SKM-1 (cell line): ENCODE measurements around the gene KRTAP10-4.
"Not testable (repeated sequence)": the region's sequence is repeated elsewhere in the genome, so short reads cannot be mapped to it uniquely, and the experiment has no call there.

Experiments used
- DNase-seq: peaks from one replicate; lab custom pipeline; 2025; ENCODE audit not compliant: unreplicated experiment; lab: John Stamatoyannopoulos, UW

Gene KRTAP10-4

DNA sequence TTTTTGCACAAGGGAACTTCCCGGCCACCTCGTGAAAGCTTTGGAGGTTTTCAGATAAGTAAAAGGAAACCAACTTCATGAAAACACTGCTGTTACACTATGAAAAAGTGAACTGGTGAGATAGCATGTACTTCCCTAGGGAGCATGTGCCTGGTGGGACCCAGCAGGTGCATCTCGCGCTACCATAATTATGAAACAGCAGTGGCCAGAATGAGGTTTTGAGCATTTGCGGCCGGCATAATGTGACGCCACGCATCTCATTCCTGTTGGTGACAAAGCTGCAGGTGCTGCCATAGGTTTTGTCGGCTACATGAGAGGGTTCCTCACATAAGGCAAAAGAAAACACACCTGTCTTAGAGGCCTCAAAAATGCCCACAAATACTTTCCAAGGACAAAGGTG, 16.6 kb upstream of the KRTAP10-4 start:
- DNase-seq = no peak

DNA sequence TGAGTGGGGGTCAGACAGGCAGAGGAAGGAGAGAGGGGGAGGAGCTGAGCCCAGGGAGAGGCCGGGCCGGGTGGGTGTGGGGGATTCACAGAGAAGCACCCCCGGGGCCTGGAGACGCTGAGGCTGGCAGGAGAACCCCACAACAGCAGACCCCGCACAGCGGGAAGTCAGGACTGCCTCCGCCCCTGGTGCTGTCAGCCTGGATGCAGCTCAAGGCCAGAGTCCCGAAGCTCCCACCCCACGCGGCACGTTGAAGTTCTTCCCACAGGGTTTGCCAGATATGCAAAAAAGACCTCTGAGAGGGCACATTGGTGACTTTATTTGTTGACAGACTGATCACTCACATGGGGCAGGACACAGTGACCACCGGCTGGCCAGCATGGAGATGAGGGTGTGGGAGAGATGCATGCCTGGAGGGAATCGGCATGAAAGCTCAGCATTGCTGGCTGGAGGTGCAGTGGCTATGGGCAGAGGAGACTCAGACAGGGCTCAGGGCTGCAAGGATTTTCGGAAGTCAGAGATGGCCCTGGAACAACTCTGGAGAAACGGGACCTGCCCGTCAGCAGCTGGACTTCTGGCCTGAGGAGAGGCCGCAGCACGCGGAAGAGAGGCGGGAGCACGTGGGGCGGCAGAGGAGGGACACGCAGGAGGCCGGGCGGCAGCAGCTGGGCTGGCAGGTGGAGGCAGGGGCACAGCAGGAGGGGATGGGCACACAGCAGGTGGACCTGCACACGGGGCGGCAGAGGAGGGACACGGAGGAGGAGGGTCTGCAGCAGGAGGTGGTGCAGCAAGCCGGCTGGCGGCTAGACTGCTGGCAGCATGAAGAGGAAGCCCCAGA, 15.8 kb upstream of the KRTAP10-4 start:
- no peak for DNase-seq

- not testable (repeated sequence) for DNase-seq
Observed at GRCh38 chr21:44558329-44558675, 15.2 kb upstream of the KRTAP10-4 start.

- DNase-seq = no peak
Observed at GRCh38 chr21:44558695-44559094, 14.8 kb upstream of the KRTAP10-4 start, which contains the start of gene KRTAP10-3. Gene KRTAP10-3, minus strand, starts transcription at chr21:44558795. Its CDS starts 80 bp downstream, at chr21:44558715.

DNA sequence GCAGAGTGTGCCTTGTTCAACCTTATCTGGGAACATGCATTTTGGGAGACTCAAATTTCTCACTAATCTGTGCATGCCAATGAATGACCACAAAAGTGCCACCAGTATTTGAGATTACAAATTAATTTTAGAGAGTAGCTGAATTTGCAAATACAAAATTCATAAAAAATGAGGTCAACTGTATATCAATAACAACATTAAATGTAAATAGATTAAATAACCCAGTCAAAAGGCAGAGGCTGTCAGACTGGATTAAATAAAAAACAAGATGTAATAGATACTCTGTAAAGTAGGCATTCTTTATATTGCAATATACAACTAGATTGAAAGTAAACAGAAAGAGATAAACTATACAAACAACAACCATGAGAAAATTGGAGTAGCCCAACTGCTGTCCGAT, 9.4 kb upstream of the KRTAP10-4 start:
- no peak for DNase-seq

DNA sequence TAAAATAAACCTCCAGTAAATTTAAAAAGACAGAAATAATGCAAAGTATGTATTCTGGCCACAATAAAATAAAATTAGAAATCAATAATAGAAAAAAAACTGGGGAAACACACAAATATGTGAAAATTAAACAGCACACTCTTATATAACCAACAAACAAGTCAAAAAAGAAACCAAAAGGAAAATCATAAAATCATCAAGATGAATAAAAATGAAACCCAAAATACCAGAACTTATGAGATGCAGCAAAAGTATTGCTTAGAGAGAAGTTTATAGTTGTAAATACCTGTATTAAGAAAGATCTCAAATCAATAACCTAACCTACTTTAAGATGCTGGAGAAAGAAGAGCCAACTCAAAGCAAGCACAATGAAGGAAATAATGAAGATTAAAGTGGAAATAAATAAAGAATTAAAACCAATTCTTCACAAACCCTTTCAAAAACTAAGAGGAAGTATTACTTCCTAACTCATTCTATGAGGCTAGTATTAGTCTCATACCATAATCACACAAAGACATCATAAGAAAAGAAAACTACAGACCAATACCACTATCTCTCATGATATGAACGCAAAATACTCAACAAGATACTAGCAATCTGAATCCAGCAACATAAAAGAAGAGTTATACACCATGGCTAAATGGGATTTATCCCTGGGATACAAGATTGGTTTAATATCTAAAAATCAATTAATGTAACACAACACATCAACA, 8.5 kb upstream of the KRTAP10-4 start:
- no peak for DNase-seq

GRCh38 chr21:44566403-44566802, 7.1 kb upstream of the KRTAP10-4 start:
- no peak for DNase-seq

- DNase-seq = no peak
Observed at GRCh38 chr21:44567481-44568171, 5.9 kb upstream of the KRTAP10-4 start.

DNA sequence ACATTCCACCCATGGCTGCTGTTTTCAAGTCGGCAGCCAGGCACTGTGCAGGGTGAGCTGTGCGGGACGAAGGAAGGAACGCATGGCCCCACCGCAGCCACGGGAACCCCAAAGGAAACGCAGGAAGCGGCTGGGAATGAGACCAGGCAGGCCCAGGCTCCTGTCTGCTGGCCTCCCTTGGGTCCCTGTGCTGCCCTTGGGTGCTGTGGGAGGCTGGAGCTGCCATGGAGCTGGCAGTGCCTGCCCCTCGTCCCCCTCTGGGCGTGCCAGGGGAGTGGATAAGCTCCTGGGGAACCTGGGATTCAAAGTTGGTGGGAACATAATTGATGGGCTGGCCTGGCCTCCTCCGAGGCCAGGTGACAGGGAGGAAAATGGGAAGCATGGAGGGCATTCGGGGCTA, 5.3 kb upstream of the KRTAP10-4 start:
- DNase-seq = no peak

DNA sequence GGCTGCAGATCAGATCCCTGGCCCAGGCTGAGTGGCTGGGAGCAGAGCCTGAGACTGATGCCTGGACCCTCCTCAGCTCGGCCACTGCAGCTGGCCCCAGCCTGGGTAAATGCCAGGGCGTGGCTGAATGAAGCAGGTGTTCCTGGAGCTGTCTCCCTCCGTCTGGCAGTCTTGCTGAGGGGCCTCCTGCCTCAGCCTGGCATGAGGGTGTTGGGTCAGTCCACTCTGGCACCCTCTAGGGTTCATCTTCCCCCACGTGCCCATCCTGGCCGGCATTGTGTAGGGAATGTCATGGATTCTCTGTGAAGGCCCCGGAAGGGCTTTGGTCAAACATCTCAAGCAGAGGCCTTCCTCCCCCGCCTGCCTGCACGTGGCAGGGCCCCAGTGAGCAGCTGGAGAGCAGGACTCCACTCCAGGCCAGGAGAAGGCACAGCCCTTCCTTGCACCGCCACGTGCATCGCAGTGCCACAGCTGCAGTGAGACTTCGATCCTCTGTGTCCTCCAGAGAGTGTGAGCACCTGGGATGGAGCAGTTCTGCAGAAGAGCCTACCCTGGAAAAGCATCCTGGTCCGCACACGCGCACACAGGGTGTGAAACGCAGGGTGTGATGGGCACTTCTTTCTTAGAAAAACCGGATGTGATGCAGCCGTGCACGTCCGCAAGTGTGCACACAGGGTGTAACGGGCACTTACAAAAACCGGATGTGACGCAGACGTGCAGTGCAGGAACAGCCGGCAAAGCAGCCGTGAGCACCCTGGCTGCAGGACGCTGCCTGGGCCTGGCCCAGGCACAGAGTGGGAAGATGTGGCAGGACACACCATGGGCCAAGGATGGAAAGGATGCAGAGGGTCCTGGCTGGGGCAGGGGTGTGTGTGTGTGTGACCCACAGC, 4.6 kb upstream of the KRTAP10-4 start:
- DNase-seq = no peak

DNA sequence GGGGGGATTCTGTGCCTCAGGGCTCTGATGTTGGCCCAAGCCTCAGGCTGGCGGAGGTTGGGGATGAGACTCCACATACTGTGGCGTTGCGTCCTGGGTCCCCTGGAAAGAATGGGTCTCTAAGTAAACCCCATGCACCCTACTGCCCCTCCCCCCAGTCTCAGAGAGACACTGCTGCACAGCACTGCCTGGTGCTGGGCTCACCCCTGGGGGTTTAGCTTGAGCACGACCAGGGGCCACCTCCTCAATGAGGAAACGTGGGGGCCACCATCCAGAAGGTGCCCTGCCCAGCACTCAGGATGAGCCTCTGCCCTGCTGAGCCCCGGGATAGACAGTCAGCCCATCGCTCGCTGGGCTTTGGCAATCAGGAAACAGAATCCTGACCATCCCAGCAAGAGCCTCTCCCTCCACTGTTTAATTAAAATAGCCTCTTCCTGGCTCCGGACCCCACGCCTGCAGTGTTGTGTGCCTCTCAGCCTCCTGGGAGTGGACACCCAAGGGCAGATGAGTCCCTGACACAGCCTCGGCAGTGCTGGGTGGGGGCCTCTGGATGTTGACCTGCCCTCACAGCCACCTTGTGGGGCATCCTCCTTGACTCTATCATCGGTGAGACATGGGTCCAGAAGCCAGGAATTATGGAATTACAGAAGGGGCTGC, 3.5 kb upstream of the KRTAP10-4 start:
- no peak for DNase-seq

DNA sequence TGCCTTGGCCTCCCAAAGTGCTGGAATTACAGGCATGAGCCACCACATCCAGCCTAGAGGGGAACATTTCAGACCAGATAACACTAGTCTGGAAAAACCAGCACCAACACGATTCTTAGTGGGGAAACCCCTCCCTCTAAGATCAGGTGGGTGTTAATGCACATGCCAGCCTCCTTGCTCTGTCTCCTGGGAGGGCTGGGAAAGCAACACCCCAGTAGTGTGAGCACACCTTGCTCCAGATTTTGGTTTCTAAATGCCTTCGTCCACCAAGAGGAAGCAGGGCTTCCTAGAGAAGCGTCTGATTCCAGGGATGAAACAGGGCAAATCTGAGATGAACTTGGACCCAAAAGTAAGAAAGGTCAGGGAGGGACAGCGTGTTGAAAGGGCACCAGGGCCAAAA, 2.2 kb upstream of the KRTAP10-4 start:
- no peak for DNase-seq

DNA sequence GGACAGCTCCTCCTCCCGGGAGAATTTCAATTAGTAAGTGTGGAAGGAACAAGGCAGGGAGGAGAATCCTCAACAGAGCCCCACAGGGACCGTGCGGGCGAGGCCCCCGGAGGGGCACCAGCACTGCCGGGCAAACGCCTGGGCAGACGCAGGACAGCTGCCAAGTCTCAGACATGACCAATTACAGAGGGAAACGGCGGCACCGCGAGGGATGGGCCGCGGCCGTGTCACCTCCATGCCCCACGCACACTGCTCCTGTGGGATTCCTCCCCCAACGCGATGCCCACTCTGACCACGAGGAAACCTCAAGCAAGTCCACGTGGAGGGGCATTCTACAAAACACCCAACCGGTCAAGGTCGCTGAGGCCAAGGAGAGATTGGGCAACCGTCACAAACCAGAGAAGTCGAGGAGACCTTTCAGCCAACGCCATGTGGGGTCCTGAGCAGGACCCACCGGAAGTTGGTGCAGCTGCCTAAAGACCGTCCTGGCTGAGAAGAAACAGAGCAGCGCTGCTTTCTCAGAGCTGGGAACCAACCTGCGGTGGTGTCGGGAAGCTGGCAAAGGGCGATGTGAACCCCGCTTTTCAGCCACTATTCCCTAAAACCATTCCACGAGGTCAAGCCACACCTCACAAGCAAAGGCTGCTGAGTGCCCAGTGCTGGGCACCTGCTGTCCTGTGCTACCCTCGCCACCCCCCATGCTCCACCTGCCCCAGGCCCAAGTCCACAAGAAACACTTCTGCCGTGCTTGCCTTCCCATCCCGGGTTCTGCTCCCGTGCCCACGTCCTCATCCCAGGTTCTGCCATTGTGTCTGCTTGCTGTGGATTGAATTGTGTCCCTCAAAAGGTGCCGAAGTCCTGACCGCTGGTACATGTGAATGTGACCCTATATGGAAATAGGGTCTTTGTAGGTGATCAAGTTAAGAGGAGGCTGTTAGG, 1.4 kb upstream of the KRTAP10-4 start:
- no peak for DNase-seq

DNA sequence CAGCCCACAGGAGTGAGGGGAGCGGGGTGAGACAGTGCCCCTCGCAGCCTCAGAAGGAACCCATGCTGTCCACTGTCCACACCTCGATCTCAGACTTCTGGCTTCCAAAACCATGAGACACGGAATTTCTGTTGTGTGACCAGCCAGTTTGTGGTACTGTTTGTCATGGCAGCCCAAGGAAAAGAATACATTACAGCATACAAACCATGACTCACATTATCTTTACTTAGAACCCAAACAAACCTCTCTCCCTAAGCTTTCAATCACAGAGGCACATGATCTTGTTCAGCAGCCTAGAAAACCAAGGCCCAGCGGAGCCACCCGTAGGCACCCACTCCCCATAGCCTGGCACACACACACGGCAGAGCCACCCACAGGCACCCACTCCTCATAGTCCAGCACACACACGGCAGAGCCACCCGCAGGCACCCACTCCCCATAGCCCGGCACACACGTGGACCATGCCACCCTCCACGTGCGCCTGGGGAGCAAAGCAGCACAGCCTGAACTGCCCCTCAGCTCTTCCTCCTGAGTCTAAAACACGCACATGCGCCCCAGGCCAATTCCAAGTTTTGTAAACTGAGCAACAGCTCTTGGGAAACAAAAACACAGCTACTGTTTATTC, 458 bp upstream of the KRTAP10-4 start:
- DNase-seq = no peak

DNA sequence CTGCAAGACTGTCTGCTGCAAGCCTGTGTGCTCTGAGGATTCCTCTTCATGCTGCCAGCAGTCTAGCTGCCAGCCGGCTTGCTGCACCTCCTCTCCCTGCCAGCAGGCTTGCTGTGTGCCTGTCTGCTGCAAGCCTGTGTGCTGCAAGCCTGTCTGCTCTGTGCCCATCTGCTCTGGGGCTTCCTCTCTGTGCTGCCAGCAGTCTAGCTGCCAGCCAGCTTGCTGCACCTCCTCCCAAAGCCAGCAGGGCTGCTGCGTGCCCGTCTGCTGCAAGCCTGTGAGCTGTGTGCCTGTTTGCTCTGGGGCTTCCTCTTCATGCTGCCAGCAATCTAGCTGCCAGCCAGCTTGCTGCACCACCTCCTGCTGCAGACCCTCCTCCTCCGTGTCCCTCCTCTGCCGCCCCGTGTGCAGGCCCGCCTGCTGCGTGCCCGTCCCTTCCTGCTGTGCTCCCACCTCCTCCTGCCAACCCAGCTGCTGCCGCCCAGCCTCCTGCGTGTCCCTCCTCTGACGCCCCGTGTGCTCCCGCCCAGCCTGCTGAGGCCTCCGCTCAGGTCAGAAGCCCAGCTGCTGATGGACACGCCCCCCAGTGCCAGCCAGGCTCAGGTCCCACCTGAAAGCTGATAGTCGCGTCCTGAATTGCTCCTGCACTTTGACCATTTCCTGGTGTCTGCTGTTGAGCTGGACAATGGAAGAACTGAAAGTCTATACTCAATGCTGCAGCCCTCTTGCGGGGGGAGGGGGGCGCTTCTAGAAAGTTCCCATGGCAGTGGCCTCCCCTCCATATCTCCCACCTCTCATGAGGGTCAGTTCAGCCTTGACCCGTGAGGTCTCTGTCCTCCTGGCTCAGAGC, 1.2 kb downstream of the KRTAP10-4 start:
- DNase-seq = no peak

- no peak for DNase-seq
Observed at GRCh38 chr21:44575307-44576024, 1.9 kb downstream of the KRTAP10-4 start.

DNA sequence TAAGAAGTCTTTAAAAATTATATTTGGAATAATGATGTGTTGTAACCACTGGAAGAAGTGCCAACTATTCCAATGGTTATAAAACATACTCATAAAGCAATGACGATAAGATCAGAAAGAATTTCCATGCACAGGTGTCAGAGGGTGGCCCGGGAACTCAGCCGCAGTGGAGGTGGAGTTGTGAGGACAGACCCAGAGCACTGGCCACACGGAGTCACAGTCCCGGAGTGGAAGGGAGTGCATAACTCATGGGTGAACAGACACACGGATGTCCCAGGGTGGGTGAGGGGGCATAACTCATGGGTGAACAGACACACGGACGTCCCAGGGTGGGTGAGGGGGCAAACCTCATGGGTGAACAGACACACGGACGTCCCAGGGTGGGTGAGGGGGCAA, 2.5 kb downstream of the KRTAP10-4 start:
- no peak for DNase-seq
